ENCODE data around the gene P2RX3. TPM values are rescaled to one million over a fixed set of nuclear protein-coding genes. Genes with fewer than 3 reads are reported as not detected.

The P2RX3 gene
- total RNA-seq, 4 donors from 2014 or later, result 0.69 TPM; not detected in 3

- peak overlapping the region in 1 of 2 donors; percentile 5 for H3K4me3 ChIP-seq
- TF ChIP-seq POLR2AphosphoS5 (IDR thresholded peaks at IDR 0.05), result no peak
- TF ChIP-seq, protein P1, sequence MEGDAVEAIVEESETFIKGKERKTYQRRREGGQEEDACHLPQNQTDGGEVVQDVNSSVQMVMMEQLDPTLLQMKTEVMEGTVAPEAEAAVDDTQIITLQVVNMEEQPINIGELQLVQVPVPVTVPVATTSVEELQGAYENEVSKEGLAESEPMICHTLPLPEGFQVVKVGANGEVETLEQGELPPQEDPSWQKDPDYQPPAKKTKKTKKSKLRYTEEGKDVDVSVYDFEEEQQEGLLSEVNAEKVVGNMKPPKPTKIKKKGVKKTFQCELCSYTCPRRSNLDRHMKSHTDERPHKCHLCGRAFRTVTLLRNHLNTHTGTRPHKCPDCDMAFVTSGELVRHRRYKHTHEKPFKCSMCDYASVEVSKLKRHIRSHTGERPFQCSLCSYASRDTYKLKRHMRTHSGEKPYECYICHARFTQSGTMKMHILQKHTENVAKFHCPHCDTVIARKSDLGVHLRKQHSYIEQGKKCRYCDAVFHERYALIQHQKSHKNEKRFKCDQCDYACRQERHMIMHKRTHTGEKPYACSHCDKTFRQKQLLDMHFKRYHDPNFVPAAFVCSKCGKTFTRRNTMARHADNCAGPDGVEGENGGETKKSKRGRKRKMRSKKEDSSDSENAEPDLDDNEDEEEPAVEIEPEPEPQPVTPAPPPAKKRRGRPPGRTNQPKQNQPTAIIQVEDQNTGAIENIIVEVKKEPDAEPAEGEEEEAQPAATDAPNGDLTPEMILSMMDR (IDR thresholded peaks at IDR 0.05), result peak; percentile 87 to 94 (median 91)
Measured at GRCh38 chr11:57349491-57350274, 11.5 kb downstream of the P2RX3 start.

DNA sequence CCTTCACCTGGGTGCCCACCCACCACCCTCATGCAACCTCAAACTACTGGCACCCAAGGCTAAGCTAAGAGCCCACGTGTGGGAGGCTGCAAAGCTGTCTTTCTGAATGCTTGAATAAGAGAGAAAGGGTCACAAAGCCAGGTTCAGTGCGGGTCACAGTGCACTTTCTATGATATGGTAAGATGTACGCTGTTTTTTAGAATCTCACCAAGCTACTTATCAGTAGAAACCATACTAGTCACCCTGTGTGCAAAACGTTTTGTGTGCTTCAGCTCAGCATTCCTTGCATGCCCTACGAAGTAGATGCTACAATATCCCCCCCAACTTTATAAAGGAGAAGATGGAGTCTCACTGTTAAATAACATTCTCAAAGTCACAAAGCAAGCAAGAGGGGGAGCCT is 14.9 kb downstream of the P2RX3 start:
- no peaks in the 10 kb centered on the region for H3K36me3 ChIP-seq
- no peaks in the 10 kb centered on the region for H3K9me3 ChIP-seq
- TF ChIP-seq POLR2A (IDR thresholded peaks at IDR 0.05) (no peak), POLR2AphosphoS5 (IDR thresholded peaks at IDR 0.05) (no peak), EP300 (IDR thresholded peaks at IDR 0.05) (no peak)
- TF ChIP-seq, protein P1 (IDR thresholded peaks at IDR 0.05), result no peak
- no peaks in the 10 kb centered on the region for H3K27me3 ChIP-seq
- no peak for ATAC-seq
- H3K27ac ChIP-seq, result no peak overlapping the region
- H3K4me1 ChIP-seq, result peaks cover 0 to 22% (median 12%) of the 10 kb centered on the region in 3 donors
- H3K4me3 ChIP-seq, result no peak overlapping the region
- WGBS, 2 donors (ENCODE audit: low coverage in 1 of 2), result 54 to 70% methylated on average over 3 to 4 of the region's 5 CpGs

More at GRCh38 chr11:57349491-57350274, 11.5 kb downstream of the P2RX3 start:
- no peaks in the 10 kb centered on the region for H3K9me3 ChIP-seq
- ATAC-seq, result peak; percentile 72
- H3K27ac ChIP-seq, result no peak overlapping the region
- H3K27me3 ChIP-seq, result no peaks in the 10 kb centered on the region
- peaks cover 0 to 17% (median 3%) of the 10 kb centered on the region in 3 donors for H3K4me1 ChIP-seq
- 15 to 21% methylated on average over 8 to 12 of the region's 31 CpGs for WGBS, 2 donors (ENCODE audit: low coverage in 1 of 2)
- H3K36me3 ChIP-seq, result no peaks in the 10 kb centered on the region

- H3K36me3 ChIP-seq, result no peaks in the 10 kb centered on the region
- H3K27me3 ChIP-seq, result no peaks in the 10 kb centered on the region
- no peak for ATAC-seq
- no peak overlapping the region for H3K4me3 ChIP-seq
- 16 to 33% methylated on average over 3 to 4 of the region's 4 CpGs for WGBS, 2 donors (ENCODE audit: low coverage in 1 of 2)
- TF ChIP-seq POLR2AphosphoS5 (IDR thresholded peaks at IDR 0.05) (no peak), EP300 (IDR thresholded peaks at IDR 0.05) (no peak), POLR2A (IDR thresholded peaks at IDR 0.05) (no peak)
- TF ChIP-seq, protein P1 (IDR thresholded peaks at IDR 0.05), result no peak
- H3K27ac ChIP-seq, result no peak overlapping the region
- H3K9me3 ChIP-seq, result no peaks in the 10 kb centered on the region
- peaks cover 0 to 26% (median 12%) of the 10 kb centered on the region in 3 donors for H3K4me1 ChIP-seq
Measured at GRCh38 chr11:57353446-57353845, 15.3 kb downstream of the P2RX3 start.

DNA sequence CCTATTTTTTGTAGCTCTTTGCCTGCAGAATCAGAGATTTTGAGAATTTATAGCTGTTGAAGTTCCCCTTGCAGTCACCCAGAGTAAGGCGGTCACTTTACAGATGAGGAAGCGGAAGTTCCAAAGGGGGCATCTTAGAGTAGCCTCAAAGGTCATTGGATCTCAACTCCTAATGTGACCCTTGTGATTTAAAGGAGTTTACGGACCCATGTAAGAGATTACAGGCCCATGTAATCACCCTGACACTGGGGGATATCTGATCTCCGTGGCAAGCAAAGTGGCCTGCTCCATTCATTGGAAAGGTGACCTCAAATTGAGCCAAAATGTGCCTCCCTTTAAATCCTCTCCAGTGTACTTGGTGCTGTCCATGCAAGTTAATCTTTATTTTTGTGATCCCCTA is 15.7 kb downstream of the P2RX3 start:
- H3K4me1 ChIP-seq, result peaks cover 0 to 28% (median 12%) of the 10 kb centered on the region in 3 donors
- H3K27me3 ChIP-seq, result no peaks in the 10 kb centered on the region
- no peaks in the 10 kb centered on the region for H3K36me3 ChIP-seq
- no peaks in the 10 kb centered on the region for H3K9me3 ChIP-seq
- WGBS, 2 donors (ENCODE audit: low coverage in 1 of 2), result 44 to 76% methylated on average over 2 to 4 of the region's 4 CpGs
- no peak overlapping the region for H3K27ac ChIP-seq
- ATAC-seq, result no peak
- TF ChIP-seq EP300 (IDR thresholded peaks at IDR 0.05) (no peak), POLR2AphosphoS5 (IDR thresholded peaks at IDR 0.05) (no peak), POLR2A (IDR thresholded peaks at IDR 0.05) (no peak)
- TF ChIP-seq, protein P1 (IDR thresholded peaks at IDR 0.05), result no peak
- H3K4me3 ChIP-seq, result no peak overlapping the region

GRCh38 chr11:57354699-57355098 is 16.5 kb downstream of the P2RX3 start:
- TF ChIP-seq EP300 (IDR thresholded peaks at IDR 0.05) (no peak), POLR2AphosphoS5 (IDR thresholded peaks at IDR 0.05) (no peak), POLR2A (IDR thresholded peaks at IDR 0.05) (no peak)
- TF ChIP-seq, protein P1 (IDR thresholded peaks at IDR 0.05), result no peak
- H3K4me3 ChIP-seq, result no peak overlapping the region
- peaks cover 0 to 22% (median 10%) of the 10 kb centered on the region in 3 donors for H3K4me1 ChIP-seq
- H3K27ac ChIP-seq, result no peak overlapping the region
- H3K9me3 ChIP-seq, result no peaks in the 10 kb centered on the region
- H3K27me3 ChIP-seq, result no peaks in the 10 kb centered on the region
- WGBS, 2 donors (ENCODE audit: low coverage in 1 of 2), result 78 to 83% methylated on average over 3 to 5 of the region's 6 CpGs
- ATAC-seq, result no peak
- H3K36me3 ChIP-seq, result no peaks in the 10 kb centered on the region
